ENCODE data around the gene GRIK3.

The GRIK3 gene

GRCh38 chr1:36807262-36807661 lies 227.1 kb downstream of the GRIK3 start:
- DNase-seq, result no peak

GRCh38 chr1:36805979-36806640 lies 228.2 kb downstream of the GRIK3 start:
- DNase-seq, result no peak

GRCh38 chr1:36804669-36805314 lies 229.5 kb downstream of the GRIK3 start:
- DNase-seq, result no peak

GRCh38 chr1:36803868-36804570 lies 230.3 kb downstream of the GRIK3 start:
- DNase-seq, result no peak

- no peak for DNase-seq
These were observed 232.3 kb downstream of the GRIK3 start for GRCh38 chr1:36802018-36802417.

- no peak for DNase-seq
These were observed 236.6 kb downstream of the GRIK3 start for GRCh38 chr1:36797761-36798160.

- DNase-seq, result no peak
These were observed 237.6 kb downstream of the GRIK3 start for GRCh38 chr1:36796733-36797132.

GRCh38 chr1:36796106-36796590 lies 238.2 kb downstream of the GRIK3 start:
- DNase-seq, result no peak

- DNase-seq, result no peak
These were observed 239.9 kb downstream of the GRIK3 start for GRCh38 chr1:36794460-36794859.

- DNase-seq, result no peak
These were observed 240.9 kb downstream of the GRIK3 start for GRCh38 chr1:36793452-36793851.

- DNase-seq, result no peak
These were observed 242.0 kb downstream of the GRIK3 start for GRCh38 chr1:36792292-36792691.

- DNase-seq, result no peak
These were observed 244.1 kb downstream of the GRIK3 start for GRCh38 chr1:36790191-36790590.

- no peak for DNase-seq
These were observed 244.8 kb downstream of the GRIK3 start for GRCh38 chr1:36789535-36789934.

GRCh38 chr1:36787312-36787913 lies 246.9 kb downstream of the GRIK3 start:
- no peak for DNase-seq

GRCh38 chr1:36786425-36786824 lies 247.9 kb downstream of the GRIK3 start:
- no peak for DNase-seq

- no peak for DNase-seq
These were observed 250.0 kb downstream of the GRIK3 start for GRCh38 chr1:36784147-36784859.

GRCh38 chr1:36783475-36783874 lies 250.8 kb downstream of the GRIK3 start:
- no peak for DNase-seq

GRCh38 chr1:36782785-36783184 lies 251.5 kb downstream of the GRIK3 start:
- DNase-seq, result no peak

GRCh38 chr1:36782085-36782484 lies 252.2 kb downstream of the GRIK3 start:
- no peak for DNase-seq

GRCh38 chr1:36781098-36781497 lies 253.2 kb downstream of the GRIK3 start:
- no peak for DNase-seq

GRCh38 chr1:36778740-36779139 lies 255.6 kb downstream of the GRIK3 start:
- DNase-seq, result no peak

- no peak for DNase-seq
These were observed 257.1 kb downstream of the GRIK3 start for GRCh38 chr1:36776948-36777831.
